Testis (tissue), 3 donors: Measurements from ENCODE around the gene HDAC8. TPM values are rescaled to one million over a fixed set of nuclear protein-coding genes. Genes with fewer than 3 reads are reported as not detected.
"Not testable (repeated sequence)": the region's sequence is repeated elsewhere in the genome, so short reads cannot be mapped to it uniquely, and the experiment has no call there.

ENCODE experiments used
- DNase-seq: peaks from one replicate; pipeline ENCODE4 v3.0.0-alpha.2; 2019
- H3K27ac ChIP-seq, 2 donors: fragments of 200-600 bp; sonication (generic); one replicate each; pipeline ENCODE4 v1.5.1; 2019
- H3K27me3 ChIP-seq: fragments of 200-600 bp; sonication (generic); one replicate; pipeline ENCODE4 v1.5.1; 2019
- H3K36me3 ChIP-seq: fragments of 200-600 bp; sonication (generic); one replicate; pipeline ENCODE4 v1.5.1; 2017; ENCODE audit warnings: low read depth; ENCODE audit errors: missing control alignments
- H3K4me1 ChIP-seq: fragments of 200-600 bp; sonication (generic); one replicate; pipeline ENCODE4 v1.5.1; 2019
- H3K4me3 ChIP-seq, 2 donors: fragments of 200-600 bp; sonication (generic); one replicate each; pipeline ENCODE4 v1.5.1; 2017 to 2019
- H3K9me3 ChIP-seq: fragments of 200-600 bp; sonication (generic); one replicate; pipeline ENCODE4 v1.5.1; 2017
- CTCF ChIP-seq, 3 experiments: fragments of 450-650 bp in 2 of 3; fragments of 200-600 bp in 1 of 3; sonication (generic) in 1 of 3; IDR thresholded peaks; one replicate each; pipeline ENCODE4 v1.5.1; 2016 to 2019; ENCODE audit warnings: antibody characterized with exemption in 3 of 3, mild to moderate bottlenecking in 2 of 3, moderate library complexity in 1 of 3
- POLR2A ChIP-seq: fragments of 450-650 bp; IDR thresholded peaks from one replicate; pipeline ENCODE4 v1.6.1; 2017; ENCODE audit warnings: antibody characterized with exemption, mild to moderate bottlenecking, moderate library complexity
- WGBS, 2 donors: methylation state at CpG; one replicate each; pipeline ENCODE4 v1.1.5; 2018; 5-methylcytosine and 5-hydroxymethylcytosine counted together
- intact Hi-C: fragments of 100-400 bp; cut with DNase I; formaldehyde crosslinking; loops from one replicate; pipeline ENCODE4 v1.15.1; 2023; ENCODE audit warnings: low total_unique reads
- polyA plus RNA-seq: library from polyadenylated mRNA; stranded (reverse); fragments of 350-450 nt; fragmentation: Illumina TruSeq; extraction: RNeasy Lipid Tissue Mini Kit (QIAGEN cat#74804); gene quantifications from one replicate; pipeline ENCODE4 v1.2.3, GENCODE V29; 2014; ENCODE audit warnings: low read depth, low replicate concordance; ENCODE audit not compliant: insufficient read depth
- total RNA-seq, 2 donors: library from RNA; depleted of rRNA; stranded (reverse); fragments of >200 nt; gene quantifications; one replicate each; pipeline ENCODE4 v1.2.3, GENCODE V29; 2016

The HDAC8 gene
- total and polyA plus RNA-seq, 3 donors from 2014 or later = 8.3 to 30.3 (median 25.2) TPM

GRCh38 chrX:72620550-72621145 is 48.0 kb upstream of the HDAC8 start:
- no peaks in the 10 kb centered on the region for H3K4me1 ChIP-seq
- peak; percentile 75 for DNase-seq
- H3K27ac ChIP-seq = peak overlapping the region in 1 of 2 donors; percentile 66
- no peak overlapping the region for H3K4me3 ChIP-seq
- TF ChIP-seq CTCF (IDR thresholded peaks at IDR 0.05) = no peak
- no peak for TF ChIP-seq POLR2A
- no peaks in the 10 kb centered on the region for H3K36me3 ChIP-seq
- 32 to 41% methylated on average over 5 to 9 of the region's 9 CpGs for WGBS, 2 donors
- H3K9me3 ChIP-seq = no peaks in the 10 kb centered on the region
- H3K27me3 ChIP-seq = no peaks in the 10 kb centered on the region
- intact Hi-C loops = no loop called here

- intact Hi-C loops = no loop called here
- Histone ChIP-seq H3K27ac (no peak overlapping the region), H3K36me3 (no peaks in the 10 kb centered on the region), H3K9me3 (no peaks in the 10 kb centered on the region), H3K4me3 (no peak overlapping the region), H3K4me1 (no peaks in the 10 kb centered on the region), H3K27me3 (no peaks in the 10 kb centered on the region)
- 75 to 85% methylated on average over 2 of the region's 2 CpGs for WGBS, 2 donors
- DNase-seq = no peak
- TF ChIP-seq CTCF (IDR thresholded peaks at IDR 0.05) (no peak), POLR2A (no peak)
Observed at GRCh38 chrX:72609313-72609712, 36.7 kb upstream of the HDAC8 start.

GRCh38 chrX:72604705-72605104 is 32.1 kb upstream of the HDAC8 start:
- no peaks in the 10 kb centered on the region for H3K36me3 ChIP-seq
- H3K4me3 ChIP-seq = no peak overlapping the region
- no peaks in the 10 kb centered on the region for H3K9me3 ChIP-seq
- H3K27ac ChIP-seq = no peak overlapping the region
- H3K27me3 ChIP-seq = no peaks in the 10 kb centered on the region
- no peaks in the 10 kb centered on the region for H3K4me1 ChIP-seq
- WGBS, 2 donors = 81 to 86% methylated on average over 3 of the region's 3 CpGs
- TF ChIP-seq CTCF (IDR thresholded peaks at IDR 0.05) (no peak), POLR2A (no peak)
- DNase-seq = no peak
- intact Hi-C loops = no loop called here

GRCh38 chrX:72604112-72604511 is 31.5 kb upstream of the HDAC8 start:
- TF ChIP-seq CTCF (IDR thresholded peaks at IDR 0.05) = no peak
- no peak for TF ChIP-seq POLR2A
- 92 to 95% methylated on average over 2 of the region's 2 CpGs for WGBS, 2 donors
- intact Hi-C loops = no loop called here

GRCh38 chrX:72591038-72591437 is 18.4 kb upstream of the HDAC8 start:
- H3K9me3 ChIP-seq, DNase-seq, intact Hi-C loops, H3K27ac ChIP-seq, H3K4me1 ChIP-seq, H3K4me3 ChIP-seq, H3K36me3 ChIP-seq, H3K27me3 ChIP-seq: not testable (repeated sequence)
- WGBS, 2 donors = 91 to 94% methylated on average over 4 of the region's 4 CpGs

More at GRCh38 chrX:72604112-72604511, 31.5 kb upstream of the HDAC8 start:
- Histone ChIP-seq H3K9me3 (no peaks in the 10 kb centered on the region), H3K4me1 (no peaks in the 10 kb centered on the region), H3K4me3 (no peak overlapping the region), H3K27ac (no peak overlapping the region), H3K36me3 (no peaks in the 10 kb centered on the region), H3K27me3 (no peaks in the 10 kb centered on the region)
- DNase-seq = no peak
